Breast epithelium (tissue), 3 donors: ENCODE measurements around the gene ESF1.

ENCODE experiments used
- POLR2AphosphoS5 ChIP-seq, 3 donors: sonication (generic); formaldehyde crosslinking; IDR thresholded peaks; one replicate each; pipeline ENCODE4 v1.6.1; 2017; ENCODE audit warnings: antibody characterized with exemption in 3 of 3
- TF ChIP-seq, protein P1 (sequence below), 3 donors: fragments of 450-650 bp; IDR thresholded peaks; one replicate each; pipeline ENCODE4 v1.5.1; 2016 to 2017; ENCODE audit warnings: antibody characterized with exemption in 3 of 3, mild to moderate bottlenecking in 3 of 3, moderate library complexity in 3 of 3

DNA sequence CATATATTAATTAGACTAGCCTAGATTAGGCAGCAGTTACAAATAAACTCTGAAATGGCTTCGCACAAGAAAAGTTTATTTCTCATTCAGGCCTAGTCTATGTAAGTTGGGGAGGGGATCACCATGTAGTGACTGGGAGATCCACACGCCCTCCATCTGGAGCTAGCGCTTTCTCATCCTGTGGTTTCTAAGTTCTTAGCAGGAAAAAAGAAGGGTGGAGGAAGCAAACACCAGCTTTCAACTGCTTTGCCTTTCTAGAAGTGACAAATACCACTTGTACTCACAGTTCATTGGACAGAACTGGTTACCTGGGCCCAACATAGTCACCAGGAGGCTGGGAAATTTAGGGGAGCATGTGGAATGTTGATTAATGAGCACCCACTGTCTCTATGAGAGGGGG, 46.8 kb upstream of the ESF1 start:
- no peak for TF ChIP-seq POLR2AphosphoS5 (IDR thresholded peaks at IDR 0.05)
- TF ChIP-seq, protein P1, sequence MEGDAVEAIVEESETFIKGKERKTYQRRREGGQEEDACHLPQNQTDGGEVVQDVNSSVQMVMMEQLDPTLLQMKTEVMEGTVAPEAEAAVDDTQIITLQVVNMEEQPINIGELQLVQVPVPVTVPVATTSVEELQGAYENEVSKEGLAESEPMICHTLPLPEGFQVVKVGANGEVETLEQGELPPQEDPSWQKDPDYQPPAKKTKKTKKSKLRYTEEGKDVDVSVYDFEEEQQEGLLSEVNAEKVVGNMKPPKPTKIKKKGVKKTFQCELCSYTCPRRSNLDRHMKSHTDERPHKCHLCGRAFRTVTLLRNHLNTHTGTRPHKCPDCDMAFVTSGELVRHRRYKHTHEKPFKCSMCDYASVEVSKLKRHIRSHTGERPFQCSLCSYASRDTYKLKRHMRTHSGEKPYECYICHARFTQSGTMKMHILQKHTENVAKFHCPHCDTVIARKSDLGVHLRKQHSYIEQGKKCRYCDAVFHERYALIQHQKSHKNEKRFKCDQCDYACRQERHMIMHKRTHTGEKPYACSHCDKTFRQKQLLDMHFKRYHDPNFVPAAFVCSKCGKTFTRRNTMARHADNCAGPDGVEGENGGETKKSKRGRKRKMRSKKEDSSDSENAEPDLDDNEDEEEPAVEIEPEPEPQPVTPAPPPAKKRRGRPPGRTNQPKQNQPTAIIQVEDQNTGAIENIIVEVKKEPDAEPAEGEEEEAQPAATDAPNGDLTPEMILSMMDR (IDR thresholded peaks at IDR 0.05): no peak
